Pancreas (tissue), 10 donors: ENCODE results near the gene TNRC6C. TPM values are rescaled to one million over a fixed set of nuclear protein-coding genes. Genes with fewer than 3 reads are reported as not detected.

ENCODE experiments used
- ATAC-seq, 4 donors: fragments of 200-7000 bp; cut with Tn5 transposase; one replicate each; pipeline versions ENCODE4 v1.8.0 to v1.9.1; 2020; ENCODE audit warnings: mild to moderate bottlenecking in 4 of 4, moderate library complexity in 4 of 4
- DNase-seq, 6 donors: peaks; one replicate each; pipeline ENCODE4 v3.0.0-alpha.2; 2020
- FAIRE-seq: peaks from 2 replicates; lab custom pipeline; 2012; peaks lifted over from hg19 to GRCh38; lab: Jason Lieb, UNC
- H3K27ac ChIP-seq, 4 donors: fragments of 200-600 bp; sonication (generic); 1 replicate in 3 of 4; 2 replicates in 1 of 4; pipeline versions ENCODE4 v1.5.0 to v1.8.0; 2020
- H3K27me3 ChIP-seq, 4 donors: fragments of 200-600 bp; one replicate each; pipeline ENCODE4 v1.8.0; 2021
- H3K36me3 ChIP-seq, 3 donors: fragments of 200-600 bp; sonication (generic) in 1 of 3; one replicate each; pipeline versions ENCODE4 v1.5.0 to v1.8.0; 2020 to 2021
- H3K4me1 ChIP-seq, 3 donors: fragments of 200-600 bp; one replicate each; pipeline ENCODE4 v1.8.0; 2021
- H3K4me3 ChIP-seq, 4 donors: fragments of 200-600 bp; sonication (generic) in 2 of 4; one replicate each; pipeline versions ENCODE4 v1.5.0 to v1.8.0; 2020 to 2021
- H3K9me3 ChIP-seq, 4 donors: fragments of 200-600 bp; one replicate each; pipeline ENCODE4 v1.8.0; 2021
- CTCF ChIP-seq, 4 donors: fragments of 200-600 bp; sonication (generic) in 3 of 4; IDR thresholded peaks; one replicate each; pipeline versions ENCODE4 v1.5.0 to v1.8.0; 2021; ENCODE audit warnings: antibody characterized with exemption in 4 of 4
- WGBS, 2 donors: extraction: QIAGEN DNeasy Blood & Tissue Kit; methylation state at CpG; one replicate each; pipeline ENCODE4 v1.1.7; 2013; 5-methylcytosine and 5-hydroxymethylcytosine counted together
- intact Hi-C, 3 donors: fragments of 100-400 bp; cut with DNase I; formaldehyde crosslinking; loops; one replicate each; pipeline versions ENCODE4 v1.11.1 to v1.14.2; 2022
- polyA plus RNA-seq, 2 donors: library from polyadenylated mRNA; stranded (reverse); fragments of 200-250 nt; gene quantifications; one replicate each; pipeline ENCODE4 v1.2.3, GENCODE V29; 2013
- total RNA-seq, 6 donors: library from RNA; stranded (reverse); fragmentation: NEBNext Ultra II Directional in 4 of 6; extraction: Animal tissue kit (Norgen Biotek cat#: 25700) in 4 of 6; gene quantifications; one replicate each; pipeline versions ENCODE4 v1.2.1 to v1.2.4, GENCODE V29; 2021 to 2023
- donor health status: healthy with polysubstance abuse.
- donor health status: DM: no; HTN: no; CAD: no; lungs with moderate emphysema.
- donor health status: DM: no; HTN: no; CAD: no.
- donor health status: control.
- donor health status: control.
- donor health status: Bipolar disorder and iron deficiency.
- donor health status: DM: yes; HTN: yes; CAD: no.
- donor health status: DM: no; HTN: no; CAD: no.
- donor health status: DM: no; HTN: no; CAD: no.
- donor health status: DM: yes; HTN: yes; CAD: no.

Gene TNRC6C
- total and polyA plus RNA-seq, 8 donors: 4.0 to 15.5 (median 7.7) TPM

GRCh38 chr17:78110363-78111015 lies 152.0 kb downstream of the TNRC6C start:
- TF ChIP-seq CTCF (IDR thresholded peaks at IDR 0.05): no peak
- Histone ChIP-seq H3K36me3 (no peaks in the 10 kb centered on the region), H3K27me3 (no peaks in the 10 kb centered on the region), H3K27ac (no peak overlapping the region), H3K4me3 (no peak overlapping the region), H3K4me1 (no peaks in the 10 kb centered on the region), H3K9me3 (no peaks in the 10 kb centered on the region)
- intact Hi-C loops: loop anchor here in 2 of 3 donors (5.0 to 10.0 kb wide), 2 partner anchors 137 to 314 kb away; no protein-coding TSS in a partner anchor
- FAIRE-seq: no peak
- ATAC-seq: no peak
- DNase-seq: peak in 2 of 6 donors; percentile 16 to 63
- 79 to 91% methylated on average over 22 of the region's 22 CpGs for WGBS, 2 donors

DNA sequence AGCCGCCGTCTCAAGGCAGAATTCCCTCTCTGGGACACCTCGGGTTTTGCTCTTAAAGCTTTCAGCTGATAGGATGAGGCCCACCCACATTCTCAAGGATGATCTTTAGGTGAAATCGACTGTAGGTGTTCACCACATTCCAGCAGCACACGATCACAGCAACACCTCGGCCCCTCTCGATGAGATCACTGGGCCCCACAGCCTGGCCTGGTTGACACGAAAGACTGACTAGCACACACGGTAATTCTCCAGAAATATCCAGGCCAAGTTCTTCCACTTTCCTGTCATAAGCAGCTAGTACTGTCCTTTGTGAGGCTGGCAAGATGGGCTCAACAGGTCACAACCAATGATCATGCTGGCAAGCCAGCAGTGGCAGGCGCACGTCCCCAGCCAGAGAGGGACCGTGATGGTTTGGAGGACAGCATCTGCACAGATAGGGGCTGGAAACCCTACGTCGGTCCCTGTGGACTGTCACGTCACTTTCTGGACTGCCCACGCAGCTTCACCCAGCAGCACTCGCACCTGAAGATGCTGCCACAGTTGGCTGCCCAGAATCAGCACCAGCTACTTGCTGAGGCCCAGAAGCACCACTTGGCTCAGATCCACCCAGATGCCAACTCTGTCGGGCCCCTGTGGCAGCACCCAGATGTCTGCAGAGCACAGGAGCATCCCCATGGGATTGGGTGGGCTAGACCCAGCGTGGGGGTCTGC lies 152.7 kb downstream of the TNRC6C start:
- H3K9me3 ChIP-seq: no peaks in the 10 kb centered on the region
- H3K4me1 ChIP-seq: no peaks in the 10 kb centered on the region
- H3K36me3 ChIP-seq: no peaks in the 10 kb centered on the region
- no peak overlapping the region for H3K27ac ChIP-seq
- H3K27me3 ChIP-seq: no peaks in the 10 kb centered on the region
- peak in 2 of 6 donors; percentile 21 to 61 for DNase-seq
- no peak overlapping the region for H3K4me3 ChIP-seq
- FAIRE-seq: no peak
- TF ChIP-seq CTCF (IDR thresholded peaks at IDR 0.05): no peak
- no peak for ATAC-seq
- intact Hi-C loops: loop anchor here in 2 of 3 donors (5.0 to 10.0 kb wide), 2 partner anchors 136 to 314 kb away; no protein-coding TSS in a partner anchor
- WGBS, 2 donors: 70 to 81% methylated on average over 19 of the region's 19 CpGs

GRCh38 chr17:78111727-78112517 lies 153.4 kb downstream of the TNRC6C start:
- H3K4me3 ChIP-seq: no peak overlapping the region
- FAIRE-seq (no peak), DNase-seq (peak in 2 of 6 donors; percentile 39 to 78), ATAC-seq (no peak)
- intact Hi-C loops: loop anchor here in 2 of 3 donors (5.0 to 10.0 kb wide), 2 partner anchors 135 to 313 kb away; no protein-coding TSS in a partner anchor
- H3K27ac ChIP-seq: no peak overlapping the region
- H3K27me3 ChIP-seq: no peaks in the 10 kb centered on the region
- H3K9me3 ChIP-seq: no peaks in the 10 kb centered on the region
- no peaks in the 10 kb centered on the region for H3K36me3 ChIP-seq
- 76 to 86% methylated on average over 28 of the region's 28 CpGs for WGBS, 2 donors
- no peak for TF ChIP-seq CTCF (IDR thresholded peaks at IDR 0.05)
- H3K4me1 ChIP-seq: no peaks in the 10 kb centered on the region

- 41 to 55% methylated on average over 32 to 33 of the region's 33 CpGs for WGBS, 2 donors
Measured at GRCh38 chr17:78112518-78113471, 154.3 kb downstream of the TNRC6C start.

More at GRCh38 chr17:78112518-78113471, 154.3 kb downstream of the TNRC6C start:
- Histone ChIP-seq H3K27ac (no peak overlapping the region), H3K4me1 (no peaks in the 10 kb centered on the region), H3K9me3 (no peaks in the 10 kb centered on the region), H3K27me3 (no peaks in the 10 kb centered on the region), H3K36me3 (no peaks in the 10 kb centered on the region), H3K4me3 (no peak overlapping the region)
- peak in 5 of 6 donors; percentile 59 to 97 (median 85) for DNase-seq
- FAIRE-seq: no peak
- TF ChIP-seq CTCF (IDR thresholded peaks at IDR 0.05): peak; percentile 97 to 99 (median 98)
- intact Hi-C loops: loop anchor here in 2 of 3 donors (5.0 to 10.0 kb wide), 2 partner anchors 135 to 312 kb away; no protein-coding TSS in a partner anchor
- peak; percentile 75 to 87 (median 85) for ATAC-seq
